Measurements from ENCODE around the gene STAT5B. TPM values are rescaled to one million over a fixed set of nuclear protein-coding genes. Genes with fewer than 3 reads are reported as not detected.
"Not testable (repeated sequence)": the region's sequence is repeated elsewhere in the genome, so short reads cannot be mapped to it uniquely, and the experiment has no call there.

STAT5B gene
- total RNA-seq, 1 experiment from 2014 or later, result 14.4 TPM

DNA sequence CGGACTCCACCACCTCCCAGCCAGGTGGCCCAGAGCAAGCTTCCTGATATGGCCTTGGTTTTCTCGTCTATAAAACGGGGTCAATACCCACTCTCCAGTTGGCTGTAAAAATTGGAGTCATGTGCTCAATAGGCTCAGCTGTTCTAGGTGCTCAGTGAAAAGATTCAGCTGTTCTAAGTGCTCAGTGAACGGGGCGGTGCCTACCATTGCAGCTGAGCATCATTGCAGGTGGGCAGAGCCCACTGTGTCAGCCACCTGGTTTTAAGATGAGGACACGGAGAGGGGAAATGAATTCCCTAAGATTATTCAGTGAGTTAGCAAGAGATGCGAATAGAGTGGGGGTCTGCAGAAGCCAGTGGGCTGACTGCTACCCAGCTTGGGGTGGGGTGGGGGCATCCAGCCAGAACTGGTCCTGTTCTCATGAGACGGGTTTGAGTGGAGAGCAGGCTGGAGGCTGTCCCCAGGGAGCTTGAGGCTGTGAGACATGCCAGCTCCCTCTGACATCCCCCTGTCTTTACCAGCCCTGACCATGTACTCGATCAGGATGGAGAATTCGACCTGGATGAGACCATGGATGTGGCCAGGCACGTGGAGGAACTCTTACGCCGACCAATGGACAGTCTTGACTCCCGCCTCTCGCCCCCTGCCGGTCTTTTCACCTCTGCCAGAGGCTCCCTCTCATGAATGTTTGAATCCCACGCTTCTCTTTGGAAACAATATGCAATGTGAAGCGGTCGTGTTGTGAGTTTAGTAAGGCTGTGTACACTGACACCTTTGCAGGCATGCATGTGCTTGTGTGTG, 34.0 kb upstream of the STAT5B start:
- in situ Hi-C loops (cut with HindIII; ENCODE audit: low pct_unique_long_range_greater_than_20kb, low sequenced_read_pairs), result loop anchor here (10.0 kb wide), 1 partner anchor 45 kb away; no protein-coding TSS in a partner anchor
- DNase-seq (ENCODE audit: low read depth), result no peak

DNA sequence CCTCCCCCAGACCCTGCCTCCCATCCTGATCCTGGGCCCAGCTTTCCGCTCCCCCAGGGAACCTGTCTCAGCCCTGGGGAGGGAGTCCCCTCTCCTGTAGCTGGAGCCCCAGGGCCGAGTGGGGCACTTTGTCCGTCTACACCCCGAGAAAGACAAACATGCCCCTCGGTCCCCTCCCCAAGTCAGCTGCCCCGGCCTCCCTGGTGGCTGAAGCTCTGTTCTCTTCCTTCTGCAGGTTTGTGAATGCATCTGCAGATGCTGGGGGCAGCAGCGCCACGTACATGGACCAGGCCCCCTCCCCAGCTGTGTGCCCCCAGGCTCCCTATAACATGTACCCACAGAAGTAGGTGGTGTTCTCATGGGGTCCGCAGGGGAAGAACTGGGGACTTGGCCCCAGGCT, 33.0 kb upstream of the STAT5B start:
- in situ Hi-C loops (cut with HindIII; ENCODE audit: low pct_unique_long_range_greater_than_20kb, low sequenced_read_pairs), result no loop called here
- no peak for DNase-seq (ENCODE audit: low read depth)

DNA sequence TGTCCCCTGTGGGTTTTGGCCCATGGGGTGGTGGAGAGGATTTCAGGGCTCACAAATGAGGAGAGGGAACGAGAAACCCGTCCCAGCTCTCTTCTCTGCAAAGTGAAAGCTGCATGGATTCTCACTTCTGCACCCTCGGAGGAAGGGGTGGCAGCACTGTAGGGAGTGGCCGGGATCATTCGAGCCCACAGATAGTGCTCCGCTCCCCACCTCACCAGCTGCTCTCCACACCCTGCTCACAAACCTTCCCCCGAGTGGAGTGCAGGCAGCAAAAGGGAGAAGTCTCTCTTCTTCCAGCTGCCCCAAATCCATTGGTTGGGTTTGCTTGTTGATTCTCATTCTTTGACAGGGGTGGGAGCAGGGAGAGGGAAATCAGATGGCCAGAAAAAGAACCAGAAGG, 32.3 kb upstream of the STAT5B start:
- no peak for DNase-seq (ENCODE audit: low read depth)
- in situ Hi-C loops (cut with HindIII; ENCODE audit: low pct_unique_long_range_greater_than_20kb, low sequenced_read_pairs), result no loop called here

DNA sequence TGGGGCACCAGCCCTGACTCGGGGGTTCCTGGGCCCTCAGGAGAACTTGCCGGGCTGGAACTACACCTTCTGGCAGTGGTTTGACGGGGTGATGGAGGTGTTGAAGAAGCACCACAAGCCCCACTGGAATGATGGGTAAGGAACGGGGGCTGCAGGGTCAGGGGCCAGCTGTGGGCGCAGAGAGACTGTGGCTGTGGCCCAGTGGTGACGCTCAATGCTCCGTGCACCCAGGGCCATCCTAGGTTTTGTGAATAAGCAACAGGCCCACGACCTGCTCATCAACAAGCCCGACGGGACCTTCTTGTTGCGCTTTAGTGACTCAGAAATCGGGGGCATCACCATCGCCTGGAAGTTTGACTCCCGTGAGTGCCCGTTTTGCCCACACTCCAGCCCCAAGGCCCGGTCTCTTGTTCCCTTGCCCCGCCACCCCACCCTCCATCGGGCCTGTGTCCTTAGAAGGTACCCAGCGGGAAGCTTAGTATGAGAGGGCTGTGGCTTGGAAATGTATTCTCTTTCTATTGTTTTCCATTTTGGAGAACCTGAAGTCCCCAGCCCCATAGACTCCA, 31.3 kb upstream of the STAT5B start:
- in situ Hi-C loops (cut with HindIII; ENCODE audit: low pct_unique_long_range_greater_than_20kb, low sequenced_read_pairs), result no loop called here

DNA sequence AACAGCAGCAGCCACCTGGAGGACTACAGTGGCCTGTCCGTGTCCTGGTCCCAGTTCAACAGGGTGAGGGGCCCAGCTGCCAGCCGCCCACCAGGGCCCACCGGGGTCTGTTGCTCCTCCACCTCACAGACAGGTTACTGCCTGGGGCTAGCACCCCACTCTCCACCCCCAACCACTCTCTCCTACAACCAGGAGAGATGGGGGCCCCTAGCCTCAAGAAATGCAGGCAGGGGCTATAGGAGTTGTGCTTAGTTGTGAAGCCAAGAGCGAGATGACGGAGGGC, 30.1 kb upstream of the STAT5B start:
- in situ Hi-C loops (cut with HindIII; ENCODE audit: low pct_unique_long_range_greater_than_20kb, low sequenced_read_pairs), result no loop called here
- no peak for DNase-seq (ENCODE audit: low read depth)

More for the DNA sequence above, 31.3 kb upstream of the STAT5B start:
- no peak for DNase-seq (ENCODE audit: low read depth)

DNA sequence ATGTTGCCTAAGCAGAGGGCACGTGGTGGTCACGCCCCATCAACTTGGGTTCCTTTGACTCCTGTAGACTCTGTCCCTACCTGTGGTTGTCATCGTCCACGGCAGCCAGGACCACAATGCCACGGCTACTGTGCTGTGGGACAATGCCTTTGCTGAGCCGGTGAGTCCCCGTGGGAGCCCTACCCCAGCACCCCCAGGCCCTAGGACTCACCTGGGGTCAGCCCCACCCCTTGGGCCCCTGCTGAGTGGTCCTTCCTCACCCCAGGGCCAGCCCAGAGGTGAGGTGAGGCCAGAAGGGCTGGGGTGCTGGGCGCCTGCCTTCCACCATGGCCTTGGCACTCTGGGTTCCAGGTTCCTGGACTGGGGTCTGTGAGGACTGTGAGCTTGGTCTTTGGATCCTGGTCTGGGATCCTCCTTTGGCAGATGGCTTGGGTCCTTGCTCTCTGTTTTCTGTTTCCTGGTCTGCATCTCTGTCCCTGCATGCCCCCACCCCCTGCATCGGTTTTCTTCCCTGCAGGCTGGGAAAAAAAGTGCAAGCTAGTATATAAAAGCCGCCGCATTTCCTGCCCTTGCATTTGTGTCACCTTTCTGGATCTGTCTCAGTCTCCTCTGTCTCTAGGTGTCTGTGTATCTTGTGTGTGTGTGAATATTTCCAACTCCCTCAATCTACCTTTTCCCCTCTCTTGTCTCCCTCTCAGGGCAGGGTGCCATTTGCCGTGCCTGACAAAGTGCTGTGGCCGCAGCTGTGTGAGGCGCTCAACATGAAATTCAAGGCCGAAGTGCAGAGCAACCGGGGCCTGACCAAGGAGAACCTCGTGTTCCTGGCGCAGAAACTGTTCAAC, 29.6 kb upstream of the STAT5B start:
- in situ Hi-C loops (cut with HindIII; ENCODE audit: low pct_unique_long_range_greater_than_20kb, low sequenced_read_pairs), result no loop called here
- DNase-seq (ENCODE audit: low read depth), result no peak

DNA sequence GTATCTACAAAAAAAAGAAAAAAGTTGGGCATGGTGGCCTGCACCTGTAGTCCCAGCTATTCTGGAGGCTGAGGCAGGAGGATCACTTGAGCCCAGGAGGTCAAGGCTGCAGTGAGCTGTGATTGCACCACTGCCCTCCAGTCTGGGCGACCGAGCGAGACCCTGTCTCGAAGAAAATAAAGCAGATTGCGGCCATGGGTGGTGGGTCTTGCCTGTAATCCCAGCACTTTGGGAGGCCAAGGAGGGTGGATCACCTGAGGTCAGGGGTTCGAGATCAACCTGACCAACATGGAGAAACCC, 28.8 kb upstream of the STAT5B start:
- DNase-seq (ENCODE audit: low read depth); in situ Hi-C loops (cut with HindIII; ENCODE audit: low pct_unique_long_range_greater_than_20kb, low sequenced_read_pairs): not testable (repeated sequence)

DNA sequence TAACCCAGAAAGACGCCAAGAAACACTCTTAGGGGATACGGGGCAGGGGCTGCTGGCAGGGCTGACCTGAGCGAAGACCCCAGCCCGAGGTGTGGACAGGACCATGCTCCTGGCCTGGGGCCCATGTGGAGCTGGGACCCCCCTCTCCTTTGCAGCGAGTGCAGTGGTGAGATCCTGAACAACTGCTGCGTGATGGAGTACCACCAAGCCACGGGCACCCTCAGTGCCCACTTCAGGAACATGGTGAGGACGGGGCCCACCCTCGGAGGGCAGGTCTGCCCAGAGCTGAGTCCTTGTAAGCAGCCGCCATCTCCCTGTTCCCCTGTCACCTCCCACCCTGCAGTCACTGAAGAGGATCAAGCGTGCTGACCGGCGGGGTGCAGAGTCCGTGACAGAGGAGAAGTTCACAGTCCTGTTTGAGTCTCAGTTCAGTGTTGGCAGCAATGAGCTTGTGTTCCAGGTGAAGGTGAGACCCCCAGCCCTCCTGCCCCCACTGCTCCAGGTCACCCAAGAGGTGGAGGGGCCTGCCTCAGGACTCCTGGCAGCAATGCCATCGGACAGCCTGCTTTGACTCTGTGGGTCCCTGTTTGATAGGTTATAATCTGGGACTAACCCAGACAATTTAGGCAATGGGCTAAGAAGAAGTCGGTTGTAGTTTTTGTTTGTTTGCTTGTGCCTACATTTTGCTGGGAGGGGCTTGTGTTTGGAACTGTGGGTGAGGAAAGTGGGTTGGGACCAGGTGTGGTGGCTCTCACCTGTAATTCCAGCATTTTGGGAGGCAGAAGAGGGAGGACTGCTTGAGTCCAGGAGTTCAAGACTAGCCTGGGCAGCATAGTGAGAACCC, 28.2 kb upstream of the STAT5B start:
- in situ Hi-C loops (cut with HindIII; ENCODE audit: low pct_unique_long_range_greater_than_20kb, low sequenced_read_pairs), result no loop called here
- no peak for DNase-seq (ENCODE audit: low read depth)

DNA sequence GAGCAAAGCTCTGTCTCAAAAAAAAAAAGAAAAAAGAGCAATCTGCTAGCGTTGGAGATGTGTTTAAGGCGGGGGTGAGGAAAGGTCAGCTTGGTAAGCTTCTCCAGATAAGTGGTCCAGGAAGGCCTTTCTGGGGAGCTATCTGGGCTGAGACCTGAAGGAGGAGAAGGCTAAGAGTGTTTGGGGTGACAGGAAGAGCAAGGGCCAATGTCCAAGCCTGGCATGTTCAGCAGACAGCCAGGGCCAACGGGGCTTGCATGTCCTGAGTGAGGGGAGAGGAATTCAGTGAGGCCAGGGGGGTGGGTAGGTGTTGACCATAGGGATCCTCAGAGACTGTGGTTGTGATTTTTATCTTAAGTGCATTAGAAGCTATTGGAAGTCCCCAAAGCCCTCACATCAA, 27.5 kb upstream of the STAT5B start:
- in situ Hi-C loops (cut with HindIII; ENCODE audit: low pct_unique_long_range_greater_than_20kb, low sequenced_read_pairs), result no loop called here
- no peak for DNase-seq (ENCODE audit: low read depth)

DNA sequence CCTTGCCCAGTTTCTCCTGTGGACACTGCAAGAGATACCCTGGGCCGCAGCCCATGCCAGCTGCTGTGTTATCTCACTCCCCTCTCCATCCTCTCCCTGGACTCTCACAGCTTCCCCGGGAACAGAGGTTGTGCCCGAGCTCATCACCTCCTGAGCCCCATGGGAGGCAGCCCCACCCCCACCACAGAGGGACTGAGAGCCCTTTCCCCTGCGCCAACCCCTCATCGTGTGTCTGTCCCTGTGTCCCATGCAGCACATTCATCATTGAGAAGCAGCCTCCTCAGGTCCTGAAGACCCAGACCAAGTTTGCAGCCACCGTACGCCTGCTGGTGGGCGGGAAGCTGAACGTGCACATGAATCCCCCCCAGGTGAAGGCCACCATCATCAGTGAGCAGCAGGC, 24.8 kb upstream of the STAT5B start:
- in situ Hi-C loops (cut with HindIII; ENCODE audit: low pct_unique_long_range_greater_than_20kb, low sequenced_read_pairs), result no loop called here
- DNase-seq (ENCODE audit: low read depth), result no peak

DNA sequence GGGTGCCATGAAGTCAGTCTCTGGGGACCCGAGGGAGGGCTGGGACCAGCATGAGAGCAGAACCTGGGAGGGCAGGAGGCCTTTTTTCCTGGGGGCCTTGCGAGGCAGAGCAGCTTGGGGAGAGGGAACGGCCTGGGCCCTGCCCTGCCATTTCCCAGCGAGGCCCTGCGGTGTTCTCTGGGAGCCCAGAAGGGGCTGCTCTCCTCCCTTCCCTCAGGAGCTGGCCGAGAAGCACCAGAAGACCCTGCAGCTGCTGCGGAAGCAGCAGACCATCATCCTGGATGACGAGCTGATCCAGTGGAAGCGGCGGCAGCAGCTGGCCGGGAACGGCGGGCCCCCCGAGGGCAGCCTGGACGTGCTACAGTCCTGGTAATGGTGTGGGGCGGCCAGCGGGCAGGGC, 23.7 kb upstream of the STAT5B start:
- DNase-seq (ENCODE audit: low read depth); in situ Hi-C loops (cut with HindIII; ENCODE audit: low pct_unique_long_range_greater_than_20kb, low sequenced_read_pairs): not testable (repeated sequence)

DNA sequence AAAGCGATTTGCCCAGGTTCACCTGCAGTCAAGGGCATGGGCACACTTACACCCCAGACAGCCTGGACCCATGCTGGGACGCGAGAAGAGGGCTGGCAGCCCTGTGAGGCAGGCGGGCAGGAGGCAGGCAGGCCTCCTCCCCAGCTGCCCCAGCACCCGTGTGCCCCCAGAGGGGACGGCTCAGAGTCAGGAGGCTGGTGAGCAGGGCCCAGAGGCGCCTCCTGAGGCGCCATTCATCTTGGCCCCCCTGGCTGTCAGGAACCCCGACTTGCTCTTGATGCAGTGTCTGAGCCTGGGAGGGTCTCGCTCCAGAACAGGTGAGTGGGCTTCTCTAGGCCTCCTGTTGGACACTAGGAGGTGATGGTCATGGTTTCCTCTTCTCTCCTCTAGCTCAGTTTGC, 23.2 kb upstream of the STAT5B start:
- in situ Hi-C loops (cut with HindIII; ENCODE audit: low pct_unique_long_range_greater_than_20kb, low sequenced_read_pairs); DNase-seq (ENCODE audit: low read depth): not testable (repeated sequence)

DNA sequence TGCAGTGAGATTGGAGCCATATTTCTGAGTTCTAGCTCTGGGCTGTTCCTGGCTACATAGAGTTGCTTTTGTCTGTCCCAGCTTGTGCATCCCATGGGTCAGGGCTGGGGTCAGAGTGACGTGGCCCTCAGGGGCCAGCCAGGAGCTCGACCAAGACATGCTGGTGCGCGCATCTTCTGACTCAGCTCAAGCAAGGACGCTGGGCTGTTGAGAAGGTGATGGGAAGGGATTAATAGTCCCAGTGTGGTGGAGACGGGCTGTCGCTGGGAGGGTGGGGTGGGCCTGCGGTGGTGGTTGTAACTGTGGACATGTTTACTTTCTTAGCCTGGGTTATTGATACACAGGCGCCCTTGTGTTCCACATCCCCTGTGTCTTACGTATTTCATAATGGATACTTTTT, 21.6 kb upstream of the STAT5B start:
- DNase-seq (ENCODE audit: low read depth); in situ Hi-C loops (cut with HindIII; ENCODE audit: low pct_unique_long_range_greater_than_20kb, low sequenced_read_pairs): not testable (repeated sequence)

DNA sequence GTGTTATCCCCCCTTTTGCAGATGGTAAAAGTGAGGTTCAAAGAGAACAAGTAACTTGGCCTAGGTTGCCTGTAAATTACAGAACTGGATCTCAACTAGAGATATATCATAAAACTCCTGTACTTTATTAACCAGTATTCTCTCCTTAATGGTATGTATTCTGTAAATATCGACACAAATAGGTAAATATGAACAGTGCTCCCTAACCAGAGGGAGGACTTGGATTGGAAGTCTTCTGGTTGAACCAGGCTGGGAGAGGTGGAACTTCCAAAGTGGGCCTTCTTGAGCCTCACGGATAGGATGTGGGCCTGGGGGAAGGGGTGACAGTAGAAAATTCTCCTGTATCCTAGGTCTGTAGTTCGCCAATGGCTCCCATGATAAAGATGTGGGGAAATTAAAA, 19.8 kb upstream of the STAT5B start:
- in situ Hi-C loops (cut with HindIII; ENCODE audit: low pct_unique_long_range_greater_than_20kb, low sequenced_read_pairs), result no loop called here

DNA sequence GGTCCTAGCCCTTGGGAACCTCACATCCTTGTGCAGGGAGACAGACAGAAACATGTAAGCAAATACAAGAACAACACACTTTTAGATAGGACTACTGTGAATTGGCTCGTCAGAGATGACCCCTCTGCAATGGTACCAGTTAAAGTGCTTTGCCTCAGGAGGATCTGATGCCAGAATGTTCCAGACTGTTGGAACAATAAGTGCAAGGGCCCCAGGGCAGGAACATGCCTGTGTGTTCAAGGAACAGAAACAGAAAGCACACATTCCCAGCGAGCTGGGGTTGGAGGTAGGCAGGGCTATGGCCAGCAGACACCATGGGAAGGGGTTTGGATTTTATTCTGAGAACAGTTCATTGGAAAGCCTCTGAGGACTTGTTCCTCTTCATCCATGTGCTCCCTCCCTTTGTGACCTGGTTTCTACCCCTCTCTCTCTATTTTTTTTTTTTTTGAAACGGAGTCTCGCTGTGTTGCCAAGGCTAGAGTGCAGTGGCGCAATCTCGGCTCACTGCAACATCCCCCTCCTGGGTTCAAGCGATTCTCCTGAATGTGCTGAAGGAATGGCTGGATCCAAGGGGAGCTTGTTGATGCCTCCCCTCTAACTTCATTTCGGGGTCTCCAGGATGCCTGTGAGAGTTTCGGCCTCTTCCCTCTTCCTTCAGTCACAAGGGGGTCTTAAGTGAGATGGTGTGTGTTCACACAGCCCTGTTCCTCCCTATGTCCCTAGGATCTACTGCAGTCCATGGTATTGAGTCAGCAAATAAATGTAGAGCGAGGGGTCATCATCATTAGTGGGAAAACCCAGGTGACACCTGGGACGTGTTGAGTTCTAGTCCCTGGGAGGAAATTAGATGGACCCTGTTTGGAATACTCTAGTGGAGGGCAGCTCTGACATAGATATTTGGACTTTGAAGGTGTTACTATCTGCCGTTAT, 18.5 kb upstream of the STAT5B start:
- DNase-seq (ENCODE audit: low read depth), result no peak

More for the DNA sequence above, 19.8 kb upstream of the STAT5B start:
- DNase-seq (ENCODE audit: low read depth), result no peak

DNA sequence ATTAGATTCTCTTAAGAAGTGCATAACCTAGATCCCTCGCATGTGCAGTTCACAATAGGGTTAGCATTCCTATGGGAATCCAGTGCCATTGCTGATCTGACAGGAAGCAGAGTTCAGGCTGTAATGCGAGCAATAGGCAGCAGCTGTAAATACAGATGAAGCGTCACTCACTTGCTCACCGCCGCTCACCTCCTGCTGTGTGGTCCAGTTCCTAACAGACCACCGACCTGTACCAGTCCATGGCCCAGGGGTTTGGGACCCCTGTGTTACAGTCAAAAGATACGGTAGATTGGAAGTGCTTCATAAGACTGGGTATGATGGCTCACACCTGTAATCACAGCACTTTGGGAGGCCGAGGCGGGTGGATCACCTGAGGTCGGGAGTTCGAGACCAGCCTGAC, 14.9 kb upstream of the STAT5B start:
- no peak for DNase-seq (ENCODE audit: low read depth)
- in situ Hi-C loops (cut with HindIII; ENCODE audit: low pct_unique_long_range_greater_than_20kb, low sequenced_read_pairs), result no loop called here

More for the DNA sequence above, 18.5 kb upstream of the STAT5B start:
- in situ Hi-C loops (cut with HindIII; ENCODE audit: low pct_unique_long_range_greater_than_20kb, low sequenced_read_pairs), result no loop called here

DNA sequence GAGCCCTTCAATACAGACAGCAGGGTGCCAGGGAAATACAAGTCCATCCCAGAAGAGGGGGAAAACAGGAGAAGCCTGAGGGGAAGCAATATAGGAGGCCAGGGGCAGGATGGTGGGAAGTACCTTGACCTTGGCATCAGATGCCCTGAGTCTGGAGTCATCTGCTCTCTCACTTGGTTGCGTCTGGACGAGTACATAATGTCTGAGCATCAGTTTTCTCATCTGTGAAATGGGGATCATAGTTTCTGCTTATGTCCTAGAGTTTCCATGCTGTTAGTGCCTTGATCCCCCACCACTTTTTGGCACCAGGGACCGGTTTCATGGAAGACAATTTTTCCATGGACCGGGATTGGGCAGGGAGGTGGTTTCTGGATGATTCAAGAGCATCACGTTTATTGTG, 14.4 kb upstream of the STAT5B start:
- no peak for DNase-seq (ENCODE audit: low read depth)
- in situ Hi-C loops (cut with HindIII; ENCODE audit: low pct_unique_long_range_greater_than_20kb, low sequenced_read_pairs), result no loop called here
